HEK293 (cell line): Measurements from ENCODE around the gene PCSK2.

Experiments used
- CTCF ChIP-seq: fragments of 450-650 bp; formaldehyde crosslinking; IDR thresholded peaks from 2 replicates; pipeline ENCODE4 v1.5.1; 2016; ENCODE audit warnings: missing biosample characterization, missing genetic modification characterization
- ELK4 ChIP-seq: IDR thresholded peaks from 2 replicates; pipeline ENCODE4 v1.6.1; 2011; ENCODE audit warnings: mild to moderate bottlenecking, low read depth, low read length, borderline replicate concordance
- HOXA7 ChIP-seq: sonication (generic); formaldehyde crosslinking; IDR thresholded peaks from 2 replicates; pipeline ENCODE4 v1.8.1; 2022; ENCODE audit warnings: missing genetic modification reagents, borderline replicate concordance
- KLF1 ChIP-seq: fragments of 450-650 bp; formaldehyde crosslinking; IDR thresholded peaks from 2 replicates; pipeline ENCODE4 v1.5.1; 2016; ENCODE audit warnings: missing biosample characterization, missing genetic modification characterization
- YY1 ChIP-seq: fragments of 450-650 bp; formaldehyde crosslinking; IDR thresholded peaks from 2 replicates; pipeline ENCODE4 v1.5.1; 2018; ENCODE audit warnings: missing biosample characterization, missing genetic modification characterization
- ZNF112 ChIP-seq: fragments of 450-650 bp; formaldehyde crosslinking; IDR thresholded peaks from 2 replicates; pipeline ENCODE4 v1.5.0; 2017; ENCODE audit warnings: missing biosample characterization, missing genetic modification characterization
- ZNF133 ChIP-seq: fragments of 450-650 bp; formaldehyde crosslinking; IDR thresholded peaks from 2 replicates; pipeline ENCODE4 v1.5.1; 2016; ENCODE audit warnings: missing biosample characterization, missing genetic modification characterization
- ZNF148 ChIP-seq: fragments of 450-650 bp; formaldehyde crosslinking; IDR thresholded peaks from 2 replicates; pipeline ENCODE4 v1.5.0; 2017; ENCODE audit warnings: missing biosample characterization, missing genetic modification characterization, borderline replicate concordance
- ZNF16 ChIP-seq: fragments of 450-650 bp; formaldehyde crosslinking; IDR thresholded peaks from 2 replicates; pipeline ENCODE4 v1.5.1; 2016; ENCODE audit warnings: low read depth, missing biosample characterization, missing genetic modification characterization
- ZNF223 ChIP-seq: fragments of 450-650 bp; formaldehyde crosslinking; IDR thresholded peaks from 2 replicates; pipeline ENCODE4 v1.5.1; 2016; ENCODE audit warnings: missing biosample characterization, missing genetic modification characterization
- ZNF24 ChIP-seq: fragments of 450-650 bp; formaldehyde crosslinking; IDR thresholded peaks from 2 replicates; pipeline ENCODE4 v1.5.1; 2016; ENCODE audit warnings: missing biosample characterization, missing genetic modification characterization
- ZNF335 ChIP-seq: fragments of 450-650 bp; formaldehyde crosslinking; conservative IDR thresholded peaks from 2 replicates; pipeline ENCODE4 v1.5.1; 2016; ENCODE audit warnings: missing biosample characterization, missing genetic modification characterization
- ZNF658 ChIP-seq: fragments of 450-650 bp; formaldehyde crosslinking; IDR thresholded peaks from 2 replicates; pipeline ENCODE4; 2016; ENCODE audit warnings: missing biosample characterization, missing genetic modification characterization
- ZNF830 ChIP-seq: fragments of 450-650 bp; IDR thresholded peaks from 2 replicates; pipeline ENCODE4 v1.5.0; 2018; ENCODE audit warnings: missing biosample characterization, missing genetic modification characterization, low read depth, mild to moderate bottlenecking, moderate library complexity

- TF ChIP-seq ZNF658 (tag by site-specific recombination) (no peak), ZNF24 (tag by site-specific recombination) (no peak), ZNF148 (tag by site-specific recombination) (no peak), ZNF133 (no peak), CTCF (tag by site-specific recombination) (no peak), KLF1 (tag by site-specific recombination) (no peak), ELK4 (no peak), ZNF335 (tag by site-specific recombination) (no peak), ZNF223 (no peak), HOXA7 (CRISPR knock-in tag) (no peak), ZNF830 (tag by site-specific recombination) (no peak), ZNF112 (no peak), ZNF16 (tag by site-specific recombination) (no peak), YY1 (tag by site-specific recombination) (no peak)
These were observed 15.9 kb upstream of the PCSK2 start for GRCh38 chr20:17210983-17211382.
